Sigmoid colon (tissue), 4 donors: Measurements from ENCODE around the gene WDR31.

Source experiments
- POLR2A ChIP-seq, 2 donors: fragments of 450-650 bp; IDR thresholded peaks; one replicate each; pipeline ENCODE4 v1.6.1; 2016; ENCODE audit warnings: antibody characterized with exemption in 2 of 2, mild to moderate bottlenecking in 2 of 2, moderate library complexity in 2 of 2
- POLR2AphosphoS5 ChIP-seq, 4 donors: sonication (generic); formaldehyde crosslinking; IDR thresholded peaks; one replicate each; pipeline ENCODE4 v1.6.1; 2017; ENCODE audit warnings: antibody characterized with exemption in 4 of 4

- TF ChIP-seq POLR2A (IDR thresholded peaks at IDR 0.05) (no peak), POLR2AphosphoS5 (IDR thresholded peaks at IDR 0.05) (no peak)
These were observed 24.0 kb downstream of the WDR31 start for GRCh38 chr9:113316030-113316429.
